Bronchial epithelial cell (primary cell): ENCODE data around the gene FOXD1. TPM values are rescaled to one million over a fixed set of nuclear protein-coding genes. Genes with fewer than 3 reads are reported as not detected.

Source experiments
- DNase-seq: peaks from one replicate; pipeline ENCODE4 v3.0.0-alpha.2; 2010; ENCODE audit warnings: low read depth
- FAIRE-seq: peaks from 2 replicates; lab custom pipeline; 2011; peaks lifted over from hg19 to GRCh38; lab: Jason Lieb, UNC
- H3K27me3 ChIP-seq: 2 replicates; pipeline ENCODE4 v1.5.1; 2011; ENCODE audit warnings: low read length; ENCODE audit not compliant: control insufficient read depth, insufficient read depth
- H3K36me3 ChIP-seq: 2 replicates; pipeline ENCODE4 v1.5.1; 2011; ENCODE audit warnings: low read length; ENCODE audit not compliant: control insufficient read depth, insufficient read depth
- H3K4me3 ChIP-seq: 2 replicates; pipeline ENCODE4 v1.5.1; 2011; ENCODE audit warnings: mild to moderate bottlenecking, low read depth, low read length, control low read depth
- total RNA-seq: library from RNA; depleted of rRNA; stranded (reverse); fragments of >200 nt; gene quantifications from 2 replicates; pipeline ENCODE4 v1.2.1, GENCODE V29; 2014
- TF ChIP-seq, protein P1 (sequence below): IDR thresholded peaks from 2 replicates; pipeline ENCODE4 v1.5.1; 2011; ENCODE audit warnings: mild to moderate bottlenecking, moderate library complexity, low read length, control low read depth, inconsistent platforms; ENCODE audit not compliant: insufficient read depth, severe bottlenecking

FOXD1 gene
- total RNA-seq, 1 donor from 2014 or later = 3.4 TPM

DNA sequence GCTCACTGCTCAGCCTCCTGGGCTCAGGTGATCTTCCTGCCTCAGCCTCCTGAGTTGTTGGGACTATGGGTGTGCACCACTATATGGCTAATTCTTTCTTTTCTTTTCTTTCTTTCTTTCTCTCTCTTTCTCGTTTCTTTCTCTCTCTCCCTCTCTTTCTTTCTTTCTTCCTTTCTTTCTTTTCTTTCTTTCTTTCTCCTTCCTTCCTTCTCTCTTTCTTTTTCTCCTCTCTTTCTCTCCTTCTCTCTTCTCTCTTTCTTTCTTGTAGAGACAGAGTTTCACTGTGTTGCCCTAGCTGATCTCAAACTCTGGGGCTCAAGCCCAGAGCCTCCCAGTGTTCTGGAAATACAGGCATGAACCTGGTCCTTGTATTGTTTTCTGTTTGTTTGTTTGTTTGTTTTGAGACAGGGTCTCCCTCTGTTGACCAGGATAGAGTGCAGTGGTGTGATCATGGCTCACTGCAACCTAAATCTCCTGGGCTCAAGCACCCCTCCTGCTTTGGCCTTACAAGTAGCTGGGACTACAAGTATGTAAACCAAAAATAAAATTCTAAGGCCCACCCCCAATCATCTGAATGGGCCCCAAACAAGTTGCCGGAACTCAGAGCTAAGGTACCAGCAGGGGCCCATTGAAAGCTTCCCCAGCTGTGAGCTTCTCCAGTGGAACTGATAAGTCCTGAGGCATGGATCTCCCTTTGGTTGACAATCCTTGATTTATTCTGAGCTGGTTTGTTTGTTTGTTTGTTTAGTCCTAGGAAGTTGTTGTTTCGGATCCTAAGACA is 37.7 kb upstream of the FOXD1 start:
- TF ChIP-seq, protein P1, sequence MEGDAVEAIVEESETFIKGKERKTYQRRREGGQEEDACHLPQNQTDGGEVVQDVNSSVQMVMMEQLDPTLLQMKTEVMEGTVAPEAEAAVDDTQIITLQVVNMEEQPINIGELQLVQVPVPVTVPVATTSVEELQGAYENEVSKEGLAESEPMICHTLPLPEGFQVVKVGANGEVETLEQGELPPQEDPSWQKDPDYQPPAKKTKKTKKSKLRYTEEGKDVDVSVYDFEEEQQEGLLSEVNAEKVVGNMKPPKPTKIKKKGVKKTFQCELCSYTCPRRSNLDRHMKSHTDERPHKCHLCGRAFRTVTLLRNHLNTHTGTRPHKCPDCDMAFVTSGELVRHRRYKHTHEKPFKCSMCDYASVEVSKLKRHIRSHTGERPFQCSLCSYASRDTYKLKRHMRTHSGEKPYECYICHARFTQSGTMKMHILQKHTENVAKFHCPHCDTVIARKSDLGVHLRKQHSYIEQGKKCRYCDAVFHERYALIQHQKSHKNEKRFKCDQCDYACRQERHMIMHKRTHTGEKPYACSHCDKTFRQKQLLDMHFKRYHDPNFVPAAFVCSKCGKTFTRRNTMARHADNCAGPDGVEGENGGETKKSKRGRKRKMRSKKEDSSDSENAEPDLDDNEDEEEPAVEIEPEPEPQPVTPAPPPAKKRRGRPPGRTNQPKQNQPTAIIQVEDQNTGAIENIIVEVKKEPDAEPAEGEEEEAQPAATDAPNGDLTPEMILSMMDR = no peak
- no peak for DNase-seq
- Histone ChIP-seq H3K36me3 (no peaks in the 10 kb centered on the region), H3K27me3 (peaks cover 5% of the 10 kb centered on the region), H3K4me3 (no peak overlapping the region)
- no peak for FAIRE-seq

DNA sequence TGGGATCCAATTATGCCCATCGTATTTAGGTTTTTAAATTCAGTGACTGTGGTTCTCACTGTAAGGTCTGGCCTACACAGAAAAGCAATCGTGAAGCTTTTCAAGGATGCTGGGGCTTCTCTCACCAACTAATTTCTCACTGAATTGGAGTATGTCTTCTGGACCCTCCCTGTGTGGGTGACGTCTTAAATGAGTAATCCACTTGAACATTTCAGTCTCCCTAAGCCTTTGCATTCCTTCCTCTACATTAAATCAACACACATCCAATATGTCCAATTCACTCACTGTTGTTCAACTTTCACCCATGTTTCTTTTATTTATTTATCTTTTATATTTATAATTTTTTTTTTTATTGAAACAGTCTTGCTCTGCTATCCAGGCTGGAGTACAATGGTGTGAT is 37.1 kb upstream of the FOXD1 start:
- no peaks in the 10 kb centered on the region for H3K36me3 ChIP-seq
- peak; percentile 10 for DNase-seq
- H3K4me3 ChIP-seq = no peak overlapping the region
- H3K27me3 ChIP-seq = peaks cover 5% of the 10 kb centered on the region
- FAIRE-seq = no peak
- TF ChIP-seq, protein P1 = no peak

DNA sequence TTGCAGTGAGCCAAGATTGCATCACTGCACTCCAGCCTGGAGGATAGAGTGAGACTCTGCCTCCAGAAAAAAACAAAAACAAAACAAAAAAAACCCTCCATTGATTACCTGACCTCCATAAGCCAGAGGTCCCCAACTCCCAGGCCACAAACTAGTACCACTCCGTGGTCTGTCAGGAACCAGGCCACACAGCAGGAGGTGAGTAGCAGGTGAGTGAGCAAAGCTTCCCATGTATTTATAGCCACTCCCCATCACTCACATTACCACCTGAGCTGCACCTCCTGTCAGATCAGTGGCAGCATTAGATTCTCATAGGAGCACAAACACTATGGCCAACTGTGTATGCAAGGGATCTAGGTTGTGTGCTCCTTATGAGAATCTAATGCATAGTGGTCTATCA is 35.9 kb upstream of the FOXD1 start:
- Histone ChIP-seq H3K27me3 (peaks cover 5% of the 10 kb centered on the region), H3K4me3 (no peak overlapping the region), H3K36me3 (no peaks in the 10 kb centered on the region)
- TF ChIP-seq, protein P1 = no peak
- no peak for FAIRE-seq
- no peak for DNase-seq

DNA sequence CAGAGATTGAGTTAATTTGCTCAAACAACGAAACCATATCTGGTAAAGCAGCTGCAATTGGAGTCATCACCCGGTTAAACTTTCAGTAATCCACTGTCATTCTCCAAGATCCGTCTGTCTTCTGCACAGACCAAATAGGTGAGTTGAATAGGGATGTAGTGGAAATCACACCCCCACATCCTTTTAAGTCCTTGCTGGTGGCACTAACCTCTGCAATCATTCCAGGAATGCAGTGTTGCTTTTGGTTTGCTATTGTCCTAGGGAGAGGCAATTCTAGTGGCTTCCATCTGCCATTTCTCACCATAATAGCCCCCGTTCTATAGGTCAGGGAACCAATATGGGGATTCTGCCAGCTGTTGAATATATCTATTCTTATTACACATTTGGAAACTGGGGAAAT is 35.1 kb upstream of the FOXD1 start:
- no peak for DNase-seq
- FAIRE-seq = no peak

DNA sequence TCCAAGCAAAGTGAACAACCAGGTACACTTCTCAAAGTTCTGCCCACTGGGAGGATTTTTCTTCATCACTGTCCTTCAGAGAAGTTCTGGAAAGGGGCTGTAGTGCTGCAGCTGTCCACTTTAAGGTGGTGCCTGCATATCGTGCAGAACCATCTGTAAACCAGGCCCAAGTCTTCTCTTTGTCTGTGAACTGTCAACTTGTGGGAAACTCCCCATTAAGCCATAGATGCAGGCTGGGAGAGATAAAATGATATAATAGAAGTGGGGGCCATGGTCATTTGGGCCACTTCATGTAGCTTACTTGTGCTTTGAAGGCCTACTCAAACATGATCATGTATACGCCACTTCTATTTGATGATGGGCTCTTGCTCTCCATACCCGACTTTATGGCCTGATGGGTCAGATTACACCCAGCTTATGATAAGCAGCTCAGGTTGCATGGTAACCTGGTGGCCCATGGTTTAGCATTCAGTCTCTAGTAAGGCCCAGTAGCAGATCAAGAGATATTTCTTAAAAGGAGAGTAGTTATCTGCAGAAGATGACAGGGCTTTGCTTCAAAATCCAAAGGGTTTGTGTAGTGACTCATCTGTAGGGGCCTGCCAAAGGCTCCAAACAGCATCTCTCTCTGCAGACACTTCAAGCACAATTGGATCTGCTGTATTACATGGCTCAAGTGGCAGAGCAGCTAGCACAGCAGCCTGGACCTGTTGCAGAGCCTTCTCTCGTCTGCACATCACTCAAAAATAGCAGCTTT is 34.0 kb upstream of the FOXD1 start:
- TF ChIP-seq, protein P1 = no peak
- H3K4me3 ChIP-seq = no peak overlapping the region
- no peaks in the 10 kb centered on the region for H3K36me3 ChIP-seq
- FAIRE-seq = no peak
- no peak for DNase-seq
- H3K27me3 ChIP-seq = peaks cover 5% of the 10 kb centered on the region

More for the DNA sequence above, 35.1 kb upstream of the FOXD1 start:
- H3K27me3 ChIP-seq = peaks cover 5% of the 10 kb centered on the region
- TF ChIP-seq, protein P1 = no peak
- H3K4me3 ChIP-seq = no peak overlapping the region
- H3K36me3 ChIP-seq = no peaks in the 10 kb centered on the region
